Inferior parietal cortex (tissue), 1 donor: ENCODE data around the gene TMEM184B.

Source experiments
- DNase-seq: peaks from one replicate; pipeline ENCODE4 v3.0.0-alpha.2; 2016; ENCODE audit errors: extremely low spot score

TMEM184B gene

DNA sequence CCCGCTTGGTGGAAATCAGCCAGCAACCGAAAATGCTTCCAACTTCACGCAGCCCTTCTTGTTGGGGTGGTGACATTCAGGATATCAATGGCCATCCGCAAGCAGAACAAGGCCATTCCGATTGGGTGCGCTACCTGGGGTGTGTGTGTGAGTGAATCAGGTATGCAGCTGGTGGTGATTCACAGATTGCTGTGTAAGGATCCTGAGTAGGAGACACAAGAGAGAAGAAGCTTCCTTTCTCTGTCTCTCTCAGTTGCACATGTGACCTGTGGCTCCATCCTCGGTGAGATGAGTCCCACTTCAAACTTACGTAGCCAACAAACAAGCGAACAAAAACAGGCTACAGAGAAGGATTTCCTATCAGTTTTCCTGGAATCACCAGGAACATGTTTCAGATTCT lies 9.6 kb upstream of the TMEM184B start:
- DNase-seq: no peak

GRCh38 chr22:38276166-38276565 lies 3.4 kb upstream of the TMEM184B start:
- DNase-seq: no peak

DNA sequence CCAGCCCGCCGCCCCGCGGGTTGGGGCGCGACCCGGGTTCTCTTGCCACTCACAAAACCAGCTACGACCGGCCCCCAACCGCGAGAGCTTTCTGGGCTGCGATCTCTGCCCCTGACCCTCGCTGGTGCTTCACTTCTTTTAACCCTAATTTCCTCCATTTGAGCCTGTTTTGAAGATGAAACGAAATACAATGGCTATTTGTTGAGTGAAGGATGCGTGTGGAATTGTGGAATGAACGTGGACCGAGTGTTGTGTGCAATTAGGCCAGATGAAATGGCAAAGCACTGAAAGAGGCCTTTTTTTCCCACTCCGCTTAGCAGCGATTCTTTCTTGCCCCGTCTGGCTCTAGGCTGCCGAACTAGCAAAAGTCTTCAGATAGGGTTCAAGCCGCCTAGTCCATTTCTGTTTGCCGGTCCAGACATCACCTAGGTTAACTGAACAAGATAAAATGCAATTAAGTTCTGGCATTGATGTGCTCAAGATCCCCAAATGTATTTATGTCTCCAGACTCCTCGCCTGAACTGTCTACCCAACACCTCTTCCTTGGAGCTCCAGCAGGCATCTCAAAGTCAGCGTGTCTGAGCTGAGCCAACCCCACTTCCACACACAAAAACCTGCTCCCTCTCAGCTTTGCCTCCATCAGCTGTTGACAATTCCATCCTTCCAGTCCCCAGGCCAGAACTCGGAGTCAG lies 471 bp upstream of the TMEM184B start:
- peak; percentile 76 for DNase-seq

DNA sequence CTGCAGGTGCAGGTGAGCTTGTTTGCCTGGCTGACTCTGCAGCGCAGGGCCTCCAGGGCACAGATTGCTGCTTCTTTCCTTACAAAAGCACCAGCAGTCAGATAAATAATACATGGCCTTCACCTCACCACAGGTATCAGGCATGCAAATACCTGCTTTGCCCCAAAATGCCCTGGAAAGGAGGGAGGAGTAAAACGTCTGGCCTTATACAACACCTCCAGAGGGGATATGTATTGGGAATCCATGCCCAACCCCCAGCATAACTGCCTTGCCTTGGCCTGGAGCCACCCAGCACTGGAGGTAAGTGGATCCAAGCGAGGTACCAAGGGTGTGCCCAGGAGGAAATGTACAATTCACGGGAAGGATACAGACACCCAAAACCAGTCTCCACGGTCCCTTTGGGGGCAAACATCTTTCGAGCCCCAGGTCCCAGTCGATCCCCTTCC lies 860 bp downstream of the TMEM184B start:
- no peak for DNase-seq

GRCh38 chr22:38271101-38271500 lies 1.7 kb downstream of the TMEM184B start:
- DNase-seq: no peak

GRCh38 chr22:38270091-38270992 lies 2.5 kb downstream of the TMEM184B start:
- no peak for DNase-seq

DNA sequence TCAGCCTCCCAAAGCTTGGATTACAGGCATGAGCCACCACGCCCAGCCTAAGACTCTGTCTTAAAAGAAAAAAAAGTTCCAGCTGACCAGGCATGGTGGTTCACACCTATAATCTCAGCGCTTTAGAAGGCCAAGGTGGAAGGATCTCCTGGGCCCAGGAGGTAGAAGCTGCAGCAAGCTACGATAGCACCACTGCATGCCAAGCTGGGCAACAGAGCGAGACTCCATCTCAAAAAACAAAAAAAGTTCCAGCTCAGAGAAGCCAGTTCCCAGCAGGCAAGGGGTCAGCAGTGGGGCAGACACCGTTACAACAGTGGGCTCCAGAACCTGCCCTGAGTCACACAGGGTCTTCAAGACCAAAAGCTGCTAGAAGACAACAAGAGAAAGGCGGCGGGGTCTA lies 3.3 kb downstream of the TMEM184B start:
- no peak for DNase-seq

DNA sequence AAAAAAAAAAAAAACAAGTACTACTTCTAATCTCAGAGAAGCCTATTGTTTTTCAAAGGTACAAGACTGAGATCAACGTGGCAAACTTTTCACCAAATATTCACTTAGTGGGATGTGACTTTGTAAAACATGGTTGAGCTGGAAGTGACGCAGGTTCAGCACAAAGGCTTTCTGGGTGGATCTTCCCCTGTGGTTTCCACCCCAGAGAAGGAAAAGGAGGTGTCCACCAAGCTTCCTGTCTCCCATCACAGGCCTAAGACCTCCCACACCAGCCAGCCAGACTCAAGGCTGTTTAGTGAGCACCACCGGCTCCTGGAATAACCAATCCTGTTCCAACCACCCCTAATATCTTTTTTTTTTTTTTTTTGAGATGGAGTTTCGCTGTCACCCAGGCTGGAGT lies 5.7 kb downstream of the TMEM184B start:
- no peak for DNase-seq

GRCh38 chr22:38266120-38266519 lies 6.7 kb downstream of the TMEM184B start:
- no peak for DNase-seq

- DNase-seq: no peak
These were observed 8.4 kb downstream of the TMEM184B start for GRCh38 chr22:38264322-38264843.

GRCh38 chr22:38262051-38262795 lies 10.6 kb downstream of the TMEM184B start:
- no peak for DNase-seq

- no peak for DNase-seq
These were observed 11.8 kb downstream of the TMEM184B start for GRCh38 chr22:38260761-38261681.

- no peak for DNase-seq
These were observed 13.4 kb downstream of the TMEM184B start for GRCh38 chr22:38259370-38259769.

GRCh38 chr22:38258895-38259294 lies 13.9 kb downstream of the TMEM184B start:
- DNase-seq: no peak

GRCh38 chr22:38257650-38258250 lies 15.1 kb downstream of the TMEM184B start:
- DNase-seq: no peak

DNA sequence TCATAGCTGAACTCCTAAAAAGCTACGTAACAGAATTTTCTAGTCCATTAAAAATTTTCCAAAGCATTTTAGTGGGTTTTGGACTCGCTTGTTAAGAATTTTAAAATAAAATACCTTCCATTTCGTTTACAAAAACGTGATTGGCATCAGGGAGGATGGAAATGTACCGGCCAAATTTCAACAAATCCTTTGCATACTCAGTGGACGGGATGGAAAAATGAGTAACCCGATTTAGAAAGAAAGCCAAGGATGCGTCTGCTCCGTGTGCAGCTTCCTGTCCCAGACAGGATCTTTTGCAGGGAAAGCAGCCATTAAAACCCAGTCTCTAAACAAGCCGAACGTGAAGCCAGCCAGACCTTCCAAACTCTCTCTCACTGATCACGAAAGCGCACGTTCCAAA lies 15.6 kb downstream of the TMEM184B start:
- no peak for DNase-seq

DNA sequence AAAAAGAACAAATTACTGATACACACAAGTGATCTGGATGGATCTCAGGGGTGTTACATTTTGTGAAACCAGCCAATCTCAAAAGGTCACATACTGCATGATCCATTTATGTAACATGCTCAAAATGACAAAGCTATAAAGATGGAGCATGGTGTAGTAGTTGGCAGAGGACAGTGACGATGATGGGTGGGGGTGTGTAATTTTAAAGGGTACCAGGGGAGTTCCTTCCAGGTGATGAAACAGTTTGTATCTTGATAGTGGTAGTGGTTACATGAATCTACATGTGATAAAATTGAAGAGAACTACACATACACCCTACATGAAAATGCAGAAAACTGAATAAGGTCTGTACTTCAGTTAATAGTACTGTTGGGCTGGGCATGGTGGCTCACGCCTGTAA lies 17.1 kb downstream of the TMEM184B start:
- DNase-seq: no peak

GRCh38 chr22:38251341-38251692 lies 21.5 kb downstream of the TMEM184B start:
- DNase-seq: no peak

DNA sequence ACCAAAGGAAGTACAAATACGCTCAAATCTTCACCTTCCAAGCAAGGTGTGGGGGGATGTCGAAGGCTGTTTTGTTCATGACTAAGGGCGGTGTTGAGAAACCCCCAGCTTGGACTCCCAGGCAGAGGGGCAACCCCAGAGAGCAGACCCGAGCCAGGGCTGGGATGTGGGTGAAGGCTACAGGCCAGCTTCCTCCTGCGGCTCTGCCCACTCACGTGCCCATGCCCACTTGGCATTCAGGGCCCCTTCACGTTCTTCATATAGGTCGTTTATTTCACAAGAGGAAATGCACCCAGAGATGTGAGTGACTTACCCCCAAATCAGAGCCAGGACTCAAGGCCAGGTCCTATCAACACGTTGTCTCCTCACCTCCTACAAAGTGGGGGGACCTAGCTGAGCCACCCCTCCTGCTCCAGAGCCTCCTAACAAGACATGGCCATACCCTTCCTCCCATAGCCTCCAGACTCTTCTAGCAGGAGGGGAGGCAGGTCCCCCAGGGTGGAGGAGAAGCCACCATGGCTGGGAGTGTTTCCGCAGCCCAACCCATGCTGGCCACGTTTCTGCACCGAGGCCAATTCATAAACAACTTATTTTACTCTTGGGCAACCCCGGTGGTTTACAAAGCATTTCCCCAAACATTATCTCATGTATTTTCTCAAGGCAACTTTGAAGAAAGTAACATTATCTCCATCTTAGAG lies 22.0 kb downstream of the TMEM184B start:
- DNase-seq: no peak
